Measurements from ENCODE around the gene BICC1.

GRCh38 chr10:58622246-58622645 is 109.6 kb downstream of the BICC1 start:
- TF ChIP-seq CTCF (IDR thresholded peaks at IDR 0.05) (no peak), EZH2 (IDR thresholded peaks at IDR 0.05) (no peak)
